ENCODE results near the gene DIS3L2. TPM values are rescaled to one million over a fixed set of nuclear protein-coding genes. Genes with fewer than 3 reads are reported as not detected.
A peak's percentile ranks its signal among the peaks of the same experiment; 100 is the strongest.

Gene DIS3L2
- total RNA-seq, 1 experiment from 2014 or later, result 32.6 TPM

DNA sequence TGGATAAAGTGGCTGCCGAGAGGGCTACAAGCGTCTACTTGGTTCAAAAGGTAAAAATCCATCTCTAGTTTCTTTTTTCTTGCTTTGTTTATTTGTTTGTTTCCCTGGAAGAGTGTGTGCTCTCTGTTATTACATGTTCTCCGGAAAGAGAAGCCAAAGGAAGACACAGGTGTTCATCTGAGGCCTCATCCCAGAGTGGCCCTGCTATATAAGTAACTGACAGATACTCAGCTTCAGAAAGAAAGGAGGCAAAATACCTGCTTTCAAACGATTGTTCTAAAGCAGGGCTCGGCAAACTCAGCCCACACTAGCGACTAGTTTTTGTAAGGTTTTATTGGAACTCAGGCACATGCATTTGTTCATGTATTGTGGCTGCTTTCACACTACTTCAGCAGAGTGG, 277.1 kb downstream of the DIS3L2 start:
- CTCF ChIA-PET, result no interaction called here
- POLR2A ChIA-PET, result no interaction called here
- Mint-ChIP-seq H3K36me3 (ENCODE audit: insufficient read depth, unreplicated experiment) (no peaks in the 10 kb centered on the region), H3K4me3 (ENCODE audit: unreplicated experiment) (no peak overlapping the region), H3K27ac (ENCODE audit: low read depth, unreplicated experiment) (no peak overlapping the region), H3K27me3 (ENCODE audit: insufficient read depth, unreplicated experiment) (no peaks in the 10 kb centered on the region), H3K4me1 (ENCODE audit: insufficient read depth, unreplicated experiment) (peaks cover 4% of the 10 kb centered on the region), H3K9me3 (ENCODE audit: unreplicated experiment) (no peaks in the 10 kb centered on the region)
- no TSS peak for BruUV-seq (replicated peaks)
- DNase-seq (ENCODE audit: unreplicated experiment), result no peak
- TF ChIP-seq, protein P1, sequence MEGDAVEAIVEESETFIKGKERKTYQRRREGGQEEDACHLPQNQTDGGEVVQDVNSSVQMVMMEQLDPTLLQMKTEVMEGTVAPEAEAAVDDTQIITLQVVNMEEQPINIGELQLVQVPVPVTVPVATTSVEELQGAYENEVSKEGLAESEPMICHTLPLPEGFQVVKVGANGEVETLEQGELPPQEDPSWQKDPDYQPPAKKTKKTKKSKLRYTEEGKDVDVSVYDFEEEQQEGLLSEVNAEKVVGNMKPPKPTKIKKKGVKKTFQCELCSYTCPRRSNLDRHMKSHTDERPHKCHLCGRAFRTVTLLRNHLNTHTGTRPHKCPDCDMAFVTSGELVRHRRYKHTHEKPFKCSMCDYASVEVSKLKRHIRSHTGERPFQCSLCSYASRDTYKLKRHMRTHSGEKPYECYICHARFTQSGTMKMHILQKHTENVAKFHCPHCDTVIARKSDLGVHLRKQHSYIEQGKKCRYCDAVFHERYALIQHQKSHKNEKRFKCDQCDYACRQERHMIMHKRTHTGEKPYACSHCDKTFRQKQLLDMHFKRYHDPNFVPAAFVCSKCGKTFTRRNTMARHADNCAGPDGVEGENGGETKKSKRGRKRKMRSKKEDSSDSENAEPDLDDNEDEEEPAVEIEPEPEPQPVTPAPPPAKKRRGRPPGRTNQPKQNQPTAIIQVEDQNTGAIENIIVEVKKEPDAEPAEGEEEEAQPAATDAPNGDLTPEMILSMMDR (IDR thresholded peaks at IDR 0.05; ENCODE audit: unreplicated experiment), result no peak
- intact Hi-C loops (cut with micrococcal nuclease), result no loop called here

GRCh38 chr2:232239951-232240681, 278.6 kb downstream of the DIS3L2 start:
- H3K4me3 Mint-ChIP-seq (ENCODE audit: unreplicated experiment), result no peak overlapping the region
- no peaks in the 10 kb centered on the region for H3K36me3 Mint-ChIP-seq (ENCODE audit: insufficient read depth, unreplicated experiment)
- intact Hi-C loops (cut with micrococcal nuclease), result no loop called here
- DNase-seq (ENCODE audit: unreplicated experiment), result peak; percentile 25
- ChIA-PET CTCF (interaction anchor here (1.5 kb wide), 1 partner anchor 86 kb away, joined by 4 read pairs; no protein-coding TSS in a partner anchor), POLR2A (interaction anchor here (0.5 to 0.7 kb wide), 3 partner anchors 9 to 255 kb away, joined by 3 read pairs; no protein-coding TSS in a partner anchor)
- no peaks in the 10 kb centered on the region for H3K27me3 Mint-ChIP-seq (ENCODE audit: insufficient read depth, unreplicated experiment)
- H3K4me1 Mint-ChIP-seq (ENCODE audit: insufficient read depth, unreplicated experiment), result peaks cover 4% of the 10 kb centered on the region
- no peaks in the 10 kb centered on the region for H3K9me3 Mint-ChIP-seq (ENCODE audit: unreplicated experiment)
- H3K27ac Mint-ChIP-seq (ENCODE audit: low read depth, unreplicated experiment), result peak overlapping the region; percentile 40
- TF ChIP-seq, protein P1 (IDR thresholded peaks at IDR 0.05; ENCODE audit: unreplicated experiment), result no peak
- no TSS peak for BruUV-seq (replicated peaks)

- peak overlapping the region; percentile 40 for H3K27ac Mint-ChIP-seq (ENCODE audit: low read depth, unreplicated experiment)
- peaks cover 2% of the 10 kb centered on the region for H3K4me1 Mint-ChIP-seq (ENCODE audit: insufficient read depth, unreplicated experiment)
- ChIA-PET POLR2A (interaction anchor here (0.7 kb wide), 1 partner anchor 122 kb away, joined by 3 read pairs; no protein-coding TSS in a partner anchor), CTCF (interaction anchor here (1.1 to 1.5 kb wide), 3 partner anchors 21 to 85 kb away, joined by 3 to 4 read pairs (median 4); no protein-coding TSS in a partner anchor)
- H3K4me3 Mint-ChIP-seq (ENCODE audit: unreplicated experiment), result no peak overlapping the region
- TF ChIP-seq, protein P1 (IDR thresholded peaks at IDR 0.05; ENCODE audit: unreplicated experiment), result no peak
- no peaks in the 10 kb centered on the region for H3K9me3 Mint-ChIP-seq (ENCODE audit: unreplicated experiment)
- no peak for DNase-seq (ENCODE audit: unreplicated experiment)
- BruUV-seq (replicated peaks), result no TSS peak
- H3K27me3 Mint-ChIP-seq (ENCODE audit: insufficient read depth, unreplicated experiment), result no peaks in the 10 kb centered on the region
- no peaks in the 10 kb centered on the region for H3K36me3 Mint-ChIP-seq (ENCODE audit: insufficient read depth, unreplicated experiment)
- intact Hi-C loops (cut with micrococcal nuclease), result no loop called here
These were observed 279.4 kb downstream of the DIS3L2 start for GRCh38 chr2:232240906-232241305.

DNA sequence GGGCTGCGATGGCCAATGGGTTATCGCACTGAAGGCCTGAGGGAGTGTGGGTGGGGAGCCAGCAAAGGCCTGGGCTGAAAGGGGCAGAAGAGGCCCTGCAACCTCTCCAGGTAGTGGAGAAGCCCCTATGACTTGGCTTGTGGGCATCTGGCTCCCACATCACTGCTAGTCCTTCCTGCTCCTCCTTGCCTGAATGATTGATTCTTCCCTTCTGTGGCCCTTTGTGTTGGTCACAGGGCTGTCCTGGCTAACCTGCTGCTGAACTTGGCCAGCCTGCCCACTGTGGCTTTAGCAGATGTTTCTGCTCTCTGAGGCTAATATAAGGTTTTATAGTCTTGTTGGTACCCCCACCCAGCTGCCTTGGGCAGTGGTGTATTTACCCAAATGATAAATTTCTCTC, 280.8 kb downstream of the DIS3L2 start:
- Mint-ChIP-seq H3K36me3 (ENCODE audit: insufficient read depth, unreplicated experiment) (no peaks in the 10 kb centered on the region), H3K4me3 (ENCODE audit: unreplicated experiment) (no peak overlapping the region), H3K9me3 (ENCODE audit: unreplicated experiment) (no peaks in the 10 kb centered on the region), H3K27ac (ENCODE audit: low read depth, unreplicated experiment) (no peak overlapping the region), H3K4me1 (ENCODE audit: insufficient read depth, unreplicated experiment) (no peaks in the 10 kb centered on the region), H3K27me3 (ENCODE audit: insufficient read depth, unreplicated experiment) (no peaks in the 10 kb centered on the region)
- no peak for DNase-seq (ENCODE audit: unreplicated experiment)
- no TSS peak for BruUV-seq (replicated peaks)
- TF ChIP-seq, protein P1 (IDR thresholded peaks at IDR 0.05; ENCODE audit: unreplicated experiment), result no peak
- CTCF ChIA-PET, result no interaction called here
- POLR2A ChIA-PET, result no interaction called here
- intact Hi-C loops (cut with micrococcal nuclease), result no loop called here
